Loucy (cell line): Measurements from ENCODE around the gene AFF4.

Source experiments
- EZH2phosphoT487 ChIP-seq: fragments of 200-600 bp; IDR thresholded peaks from 2 replicates; pipeline ENCODE4 v1.6.1; 2018; ENCODE audit warnings: antibody characterized with exemption, mild to moderate bottlenecking, moderate library complexity, borderline replicate concordance
- TF ChIP-seq, protein P1 (sequence below): fragments of 200-600 bp; sonication (generic); conservative IDR thresholded peaks from 2 replicates; pipeline ENCODE4 v1.5.1; 2014; ENCODE audit warnings: mild to moderate bottlenecking, antibody characterized with exemption, low read length

DNA sequence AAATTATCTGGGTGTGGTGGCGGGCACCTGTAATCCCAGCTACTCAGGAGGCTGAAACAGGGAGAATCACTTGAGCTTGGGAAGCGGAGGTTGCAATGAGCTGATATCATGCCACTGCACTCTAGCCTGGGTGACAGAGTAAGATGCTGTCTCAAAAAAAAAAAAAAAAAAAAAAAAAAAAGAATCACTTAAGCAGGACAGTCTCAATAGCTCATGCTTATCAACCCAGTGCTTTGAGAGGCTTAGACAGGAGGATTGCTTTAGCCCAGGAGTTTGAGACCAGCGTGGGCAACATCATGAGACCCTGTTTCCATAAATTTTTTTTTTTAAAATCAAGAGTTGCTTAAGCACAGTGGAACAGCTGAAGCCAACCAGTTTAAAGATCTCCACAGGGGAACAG lies 47.3 kb downstream of the AFF4 start:
- TF ChIP-seq, protein P1, sequence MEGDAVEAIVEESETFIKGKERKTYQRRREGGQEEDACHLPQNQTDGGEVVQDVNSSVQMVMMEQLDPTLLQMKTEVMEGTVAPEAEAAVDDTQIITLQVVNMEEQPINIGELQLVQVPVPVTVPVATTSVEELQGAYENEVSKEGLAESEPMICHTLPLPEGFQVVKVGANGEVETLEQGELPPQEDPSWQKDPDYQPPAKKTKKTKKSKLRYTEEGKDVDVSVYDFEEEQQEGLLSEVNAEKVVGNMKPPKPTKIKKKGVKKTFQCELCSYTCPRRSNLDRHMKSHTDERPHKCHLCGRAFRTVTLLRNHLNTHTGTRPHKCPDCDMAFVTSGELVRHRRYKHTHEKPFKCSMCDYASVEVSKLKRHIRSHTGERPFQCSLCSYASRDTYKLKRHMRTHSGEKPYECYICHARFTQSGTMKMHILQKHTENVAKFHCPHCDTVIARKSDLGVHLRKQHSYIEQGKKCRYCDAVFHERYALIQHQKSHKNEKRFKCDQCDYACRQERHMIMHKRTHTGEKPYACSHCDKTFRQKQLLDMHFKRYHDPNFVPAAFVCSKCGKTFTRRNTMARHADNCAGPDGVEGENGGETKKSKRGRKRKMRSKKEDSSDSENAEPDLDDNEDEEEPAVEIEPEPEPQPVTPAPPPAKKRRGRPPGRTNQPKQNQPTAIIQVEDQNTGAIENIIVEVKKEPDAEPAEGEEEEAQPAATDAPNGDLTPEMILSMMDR, result no peak
- no peak for TF ChIP-seq EZH2phosphoT487
